Chondrocyte (in vitro differentiated cells): ENCODE measurements around the gene SIRPB2. TPM values are rescaled to one million over a fixed set of nuclear protein-coding genes. Genes with fewer than 3 reads are reported as not detected.

Source experiments
- DNase-seq: peaks from one replicate; pipeline ENCODE4 v3.0.0; 2021; ENCODE audit warnings: mixed read lengths, low spot score
- H3K27ac Mint-ChIP-seq: one replicate; pipeline ENCODE4 v1.8.0; 2021; ENCODE audit warnings: mild to moderate bottlenecking, moderate library complexity, mixed read lengths; ENCODE audit not compliant: unreplicated experiment
- H3K27me3 Mint-ChIP-seq: 2 replicates; pipeline ENCODE4 v1.8.0; 2021; ENCODE audit warnings: low read depth, mixed read lengths
- H3K36me3 Mint-ChIP-seq: 2 replicates; pipeline ENCODE4 v1.8.0; 2021; ENCODE audit warnings: low read depth, mixed read lengths
- H3K4me1 Mint-ChIP-seq: 2 replicates; pipeline ENCODE4 v1.8.0; 2021; ENCODE audit warnings: low read depth, mild to moderate bottlenecking, mixed read lengths
- H3K4me3 Mint-ChIP-seq: one replicate; pipeline ENCODE4 v1.8.0; 2021; ENCODE audit warnings: mild to moderate bottlenecking, moderate library complexity, mixed read lengths; ENCODE audit not compliant: unreplicated experiment
- H3K9me3 Mint-ChIP-seq: 2 replicates; pipeline ENCODE4 v1.8.0; 2021; ENCODE audit warnings: low read depth, mixed read lengths
- total RNA-seq: library from RNA; stranded (reverse); gene quantifications from 3 replicates; pipeline ENCODE4 v1.2.1, GENCODE V29; 2021
- TF ChIP-seq, protein P1 (sequence below): fragments of 200-600 bp; sonication (generic); IDR thresholded peaks from 2 replicates; pipeline ENCODE4 v1.5.0; 2021; ENCODE audit warnings: antibody characterized with exemption, mild to moderate bottlenecking, moderate library complexity

The SIRPB2 gene
- total RNA-seq, 1 donor from 2014 or later: not detected

DNA sequence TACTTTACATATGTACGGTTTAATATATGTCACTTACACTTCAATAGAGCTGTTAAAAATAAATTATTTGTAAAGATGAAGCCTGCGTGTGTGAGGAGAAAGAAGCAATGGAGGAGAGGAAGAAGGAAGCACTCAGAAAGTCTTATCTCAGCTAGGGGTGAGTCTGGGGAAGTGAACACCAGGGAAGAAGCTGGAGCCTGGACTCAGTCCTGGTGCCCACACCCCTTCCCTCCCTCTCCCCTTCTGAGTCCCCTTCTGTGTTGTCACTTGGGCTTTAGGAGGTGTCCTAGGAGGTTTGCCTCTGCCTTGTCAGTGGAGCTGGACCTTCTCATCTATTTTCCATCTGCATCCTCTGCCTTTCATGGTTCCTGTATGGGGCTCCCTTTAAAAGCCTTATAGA lies 1.9 kb downstream of the SIRPB2 start:
- peaks cover 2% of the 10 kb centered on the region for H3K9me3 Mint-ChIP-seq
- TF ChIP-seq, protein P1, sequence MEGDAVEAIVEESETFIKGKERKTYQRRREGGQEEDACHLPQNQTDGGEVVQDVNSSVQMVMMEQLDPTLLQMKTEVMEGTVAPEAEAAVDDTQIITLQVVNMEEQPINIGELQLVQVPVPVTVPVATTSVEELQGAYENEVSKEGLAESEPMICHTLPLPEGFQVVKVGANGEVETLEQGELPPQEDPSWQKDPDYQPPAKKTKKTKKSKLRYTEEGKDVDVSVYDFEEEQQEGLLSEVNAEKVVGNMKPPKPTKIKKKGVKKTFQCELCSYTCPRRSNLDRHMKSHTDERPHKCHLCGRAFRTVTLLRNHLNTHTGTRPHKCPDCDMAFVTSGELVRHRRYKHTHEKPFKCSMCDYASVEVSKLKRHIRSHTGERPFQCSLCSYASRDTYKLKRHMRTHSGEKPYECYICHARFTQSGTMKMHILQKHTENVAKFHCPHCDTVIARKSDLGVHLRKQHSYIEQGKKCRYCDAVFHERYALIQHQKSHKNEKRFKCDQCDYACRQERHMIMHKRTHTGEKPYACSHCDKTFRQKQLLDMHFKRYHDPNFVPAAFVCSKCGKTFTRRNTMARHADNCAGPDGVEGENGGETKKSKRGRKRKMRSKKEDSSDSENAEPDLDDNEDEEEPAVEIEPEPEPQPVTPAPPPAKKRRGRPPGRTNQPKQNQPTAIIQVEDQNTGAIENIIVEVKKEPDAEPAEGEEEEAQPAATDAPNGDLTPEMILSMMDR: no peak
- H3K4me3 Mint-ChIP-seq: no peak overlapping the region
- H3K4me1 Mint-ChIP-seq: no peaks in the 10 kb centered on the region
- H3K27me3 Mint-ChIP-seq: peaks cover 46% of the 10 kb centered on the region
- DNase-seq: no peak
- H3K36me3 Mint-ChIP-seq: no peaks in the 10 kb centered on the region
- no peak overlapping the region for H3K27ac Mint-ChIP-seq

DNA sequence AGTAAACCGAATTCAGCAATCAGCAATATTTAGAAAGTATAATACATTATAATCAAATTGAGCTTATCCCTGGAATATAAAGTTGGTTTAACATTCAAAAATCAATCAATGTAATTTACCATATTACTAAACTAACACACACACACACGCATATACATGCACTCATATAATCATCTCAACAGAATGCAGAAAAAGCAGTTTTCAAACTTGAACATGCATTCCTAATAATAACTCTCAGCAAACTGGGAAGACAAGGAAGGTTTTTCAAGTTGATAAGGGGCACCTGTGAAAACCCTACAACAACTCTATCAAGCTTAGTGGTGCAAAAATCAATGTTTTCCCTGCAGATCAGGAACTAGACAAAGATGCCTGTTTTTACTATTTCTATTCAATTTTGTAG lies 4.7 kb downstream of the SIRPB2 start:
- Mint-ChIP-seq H3K9me3 (no peaks in the 10 kb centered on the region), H3K27me3 (peaks cover 45% of the 10 kb centered on the region), H3K4me3 (no peak overlapping the region), H3K4me1 (no peaks in the 10 kb centered on the region), H3K36me3 (no peaks in the 10 kb centered on the region), H3K27ac (no peak overlapping the region)
- no peak for DNase-seq
- TF ChIP-seq, protein P1: no peak

DNA sequence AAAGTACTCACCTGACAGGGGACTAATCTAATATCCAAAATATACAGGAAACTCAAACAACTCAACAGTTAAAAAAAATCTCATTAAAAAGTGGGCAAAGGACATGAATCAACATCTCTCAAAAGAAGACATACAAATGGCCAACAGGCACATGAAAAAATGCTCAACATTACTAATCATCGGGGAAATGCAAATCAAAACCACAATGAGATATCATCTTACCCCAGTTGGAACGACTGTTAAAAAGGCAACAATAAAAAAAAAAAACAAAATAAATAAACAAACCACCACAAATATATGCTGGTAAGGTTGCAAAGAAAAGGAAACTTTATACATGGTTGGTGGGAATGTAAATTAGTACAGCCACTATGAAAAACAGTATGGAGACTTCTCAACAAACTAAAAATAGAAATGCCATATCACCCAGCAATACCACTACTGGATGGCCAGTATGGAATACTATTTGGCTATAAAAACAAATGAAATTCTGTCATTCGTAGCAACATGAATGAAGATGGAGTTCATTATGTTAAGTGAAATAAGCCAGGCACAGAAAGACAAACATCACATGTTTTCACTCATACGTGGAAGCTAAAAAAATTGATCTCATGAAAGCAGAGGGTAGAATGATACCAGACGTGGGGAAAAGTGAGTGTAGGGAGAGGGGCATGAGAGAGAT lies 6.6 kb downstream of the SIRPB2 start:
- Mint-ChIP-seq H3K36me3 (no peaks in the 10 kb centered on the region), H3K27ac (no peak overlapping the region), H3K4me3 (no peak overlapping the region), H3K4me1 (no peaks in the 10 kb centered on the region), H3K9me3 (no peaks in the 10 kb centered on the region), H3K27me3 (peaks cover 38% of the 10 kb centered on the region)
- no peak for DNase-seq
- TF ChIP-seq, protein P1: no peak

DNA sequence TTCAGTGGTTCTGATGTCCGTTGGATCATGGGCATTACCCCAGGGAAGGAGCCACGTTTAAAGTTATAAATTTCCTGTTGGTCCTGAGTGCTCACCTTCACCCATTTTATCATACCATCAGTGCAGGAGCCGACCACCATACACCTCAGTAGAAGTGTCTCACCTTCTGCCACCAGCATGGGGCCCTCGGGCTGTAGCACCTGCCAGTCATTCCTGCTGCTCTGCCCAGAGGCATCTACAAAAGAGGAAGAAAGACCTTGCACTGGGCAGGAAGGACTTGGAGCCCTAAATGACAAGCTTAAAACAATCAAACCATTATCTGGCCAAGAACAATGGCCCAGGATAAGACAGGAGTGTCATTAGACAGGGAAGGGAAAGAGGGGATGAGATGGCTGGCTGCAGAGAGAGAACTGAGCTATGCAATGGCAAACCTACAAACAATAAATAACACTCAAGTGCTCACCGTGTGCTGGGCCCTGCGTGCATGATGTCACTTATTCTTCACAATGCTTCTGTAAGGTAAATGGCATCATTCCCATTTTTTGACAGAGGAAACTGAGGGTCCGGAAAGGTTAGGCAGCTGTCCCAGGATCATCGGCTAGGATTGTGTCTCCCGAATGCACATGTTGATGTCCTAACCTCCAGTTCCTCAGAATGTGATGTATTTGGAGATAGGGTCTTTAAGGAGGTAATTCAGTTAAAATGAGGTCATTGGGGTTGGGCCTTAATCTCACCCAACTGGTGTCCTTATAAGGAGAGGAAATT lies 11.2 kb downstream of the SIRPB2 start:
- TF ChIP-seq, protein P1: no peak
- peaks cover 15% of the 10 kb centered on the region for H3K27me3 Mint-ChIP-seq
- no peak overlapping the region for H3K27ac Mint-ChIP-seq
- no peaks in the 10 kb centered on the region for H3K9me3 Mint-ChIP-seq
- H3K36me3 Mint-ChIP-seq: no peaks in the 10 kb centered on the region
- no peak overlapping the region for H3K4me3 Mint-ChIP-seq
- H3K4me1 Mint-ChIP-seq: peaks cover 7% of the 10 kb centered on the region
- no peak for DNase-seq

DNA sequence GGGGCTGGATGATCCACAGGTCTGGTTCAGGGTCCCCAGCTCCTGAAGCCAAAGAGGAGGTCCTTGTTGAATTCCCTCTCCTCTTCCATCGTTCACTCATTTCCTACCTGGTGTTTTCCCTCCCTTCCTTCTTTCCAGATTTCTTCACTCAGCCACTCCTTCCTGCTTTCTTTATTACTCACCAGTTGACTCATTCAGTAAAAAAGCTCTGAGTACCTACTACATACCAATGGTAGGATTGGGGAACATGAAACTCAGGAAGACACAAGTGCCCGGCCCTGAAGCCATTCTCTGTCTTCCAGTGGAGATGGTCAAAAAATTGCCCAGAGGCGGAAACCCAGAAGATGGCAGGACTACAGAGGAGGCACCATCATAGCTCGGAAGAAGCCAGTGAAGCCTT lies 12.7 kb downstream of the SIRPB2 start:
- DNase-seq: no peak
- Mint-ChIP-seq H3K9me3 (no peaks in the 10 kb centered on the region), H3K4me3 (no peak overlapping the region), H3K36me3 (no peaks in the 10 kb centered on the region), H3K27ac (no peak overlapping the region), H3K27me3 (peaks cover 4% of the 10 kb centered on the region), H3K4me1 (peaks cover 7% of the 10 kb centered on the region)
- TF ChIP-seq, protein P1: no peak
